Ishikawa (cell line): ENCODE measurements around the gene CHMP4A.

Experiments
- EGR1 ChIP-seq: IDR thresholded peaks from 2 replicates; pipeline ENCODE4 v1.6.1; 2012
- TAF1 ChIP-seq: IDR thresholded peaks from 2 replicates; pipeline ENCODE4 v1.6.1; 2012; ENCODE audit warnings: low read depth, mild to moderate bottlenecking
- TF ChIP-seq, protein P1 (sequence below): IDR thresholded peaks from 2 replicates; pipeline ENCODE4 v1.6.1; 2012; ENCODE audit warnings: low read depth, mild to moderate bottlenecking

DNA sequence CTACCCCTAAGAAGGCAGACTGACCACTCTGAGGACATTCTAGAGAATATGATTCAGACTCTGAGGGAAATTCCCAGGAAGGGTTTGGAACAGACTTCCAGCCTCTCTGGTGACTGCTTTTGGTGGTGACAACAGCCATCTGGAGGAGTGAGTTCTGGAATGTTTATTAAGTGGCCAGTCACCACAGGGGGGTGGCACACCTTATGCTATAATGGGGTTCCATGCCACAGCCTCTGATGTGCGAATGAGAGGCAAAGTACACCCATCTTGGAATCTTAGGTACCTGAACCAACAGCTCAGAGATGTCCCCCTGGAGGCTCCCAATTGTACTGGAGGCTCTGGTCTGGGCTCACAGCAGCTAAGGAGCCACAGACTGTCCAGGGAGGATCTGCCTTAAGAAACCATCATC lies 38.6 kb upstream of the CHMP4A start:
- TF ChIP-seq, protein P1, sequence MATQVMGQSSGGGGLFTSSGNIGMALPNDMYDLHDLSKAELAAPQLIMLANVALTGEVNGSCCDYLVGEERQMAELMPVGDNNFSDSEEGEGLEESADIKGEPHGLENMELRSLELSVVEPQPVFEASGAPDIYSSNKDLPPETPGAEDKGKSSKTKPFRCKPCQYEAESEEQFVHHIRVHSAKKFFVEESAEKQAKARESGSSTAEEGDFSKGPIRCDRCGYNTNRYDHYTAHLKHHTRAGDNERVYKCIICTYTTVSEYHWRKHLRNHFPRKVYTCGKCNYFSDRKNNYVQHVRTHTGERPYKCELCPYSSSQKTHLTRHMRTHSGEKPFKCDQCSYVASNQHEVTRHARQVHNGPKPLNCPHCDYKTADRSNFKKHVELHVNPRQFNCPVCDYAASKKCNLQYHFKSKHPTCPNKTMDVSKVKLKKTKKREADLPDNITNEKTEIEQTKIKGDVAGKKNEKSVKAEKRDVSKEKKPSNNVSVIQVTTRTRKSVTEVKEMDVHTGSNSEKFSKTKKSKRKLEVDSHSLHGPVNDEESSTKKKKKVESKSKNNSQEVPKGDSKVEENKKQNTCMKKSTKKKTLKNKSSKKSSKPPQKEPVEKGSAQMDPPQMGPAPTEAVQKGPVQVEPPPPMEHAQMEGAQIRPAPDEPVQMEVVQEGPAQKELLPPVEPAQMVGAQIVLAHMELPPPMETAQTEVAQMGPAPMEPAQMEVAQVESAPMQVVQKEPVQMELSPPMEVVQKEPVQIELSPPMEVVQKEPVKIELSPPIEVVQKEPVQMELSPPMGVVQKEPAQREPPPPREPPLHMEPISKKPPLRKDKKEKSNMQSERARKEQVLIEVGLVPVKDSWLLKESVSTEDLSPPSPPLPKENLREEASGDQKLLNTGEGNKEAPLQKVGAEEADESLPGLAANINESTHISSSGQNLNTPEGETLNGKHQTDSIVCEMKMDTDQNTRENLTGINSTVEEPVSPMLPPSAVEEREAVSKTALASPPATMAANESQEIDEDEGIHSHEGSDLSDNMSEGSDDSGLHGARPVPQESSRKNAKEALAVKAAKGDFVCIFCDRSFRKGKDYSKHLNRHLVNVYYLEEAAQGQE, result no peak
- TF ChIP-seq TAF1, result no peak
- TF ChIP-seq EGR1, result no peak
